K562 (cell line): Measurements from ENCODE around the gene COL16A1. TPM values are rescaled to one million over a fixed set of nuclear protein-coding genes. Genes with fewer than 3 reads are reported as not detected.

Experiments
- ASH1L ChIP-seq: fragments of 450-650 bp; IDR thresholded peaks from 2 replicates; pipeline ENCODE4 v1.6.1; 2018; ENCODE audit warnings: borderline replicate concordance, mild to moderate bottlenecking, low read depth; ENCODE audit not compliant: partially characterized antibody
- CBFA2T2 ChIP-seq: fragments of 450-650 bp; conservative IDR thresholded peaks from 2 replicates; pipeline ENCODE4 v1.6.1; 2017; ENCODE audit warnings: mild to moderate bottlenecking
- CEBPB ChIP-seq: fragments of 450-650 bp; IDR thresholded peaks from 2 replicates; pipeline ENCODE4 v1.6.1; 2016; ENCODE audit warnings: missing genetic modification characterization, missing compliant biosample characterization
- CEBPG ChIP-seq, 3 experiments: fragments of 200-800 bp in 1 of 3; sonication (Bioruptor generic) in 1 of 3; sonication (generic) in 1 of 3; formaldehyde crosslinking in 1 of 3; IDR thresholded peaks in 2 of 3; conservative IDR thresholded peaks in 1 of 3; 2 replicates each; pipeline versions ENCODE4 v1.6.1 to v1.8.0; 2016 to 2022; ENCODE audit warnings: missing compliant biosample characterization in 2 of 3, missing genetic modification characterization in 2 of 3, mild to moderate bottlenecking in 1 of 3, missing genetic modification reagents in 1 of 3
- FOSL1 ChIP-seq: fragments of 200-800 bp; sonication (Bioruptor generic); conservative IDR thresholded peaks from 2 replicates; pipeline ENCODE4 v1.6.1; 2016; ENCODE audit warnings: missing genetic modification characterization, missing compliant biosample characterization
- GTF2B ChIP-seq: IDR thresholded peaks from 2 replicates; pipeline ENCODE4 v1.6.1; 2011; ENCODE audit not compliant: insufficient read length; ENCODE audit errors: extremely low read depth
- HDAC1 ChIP-seq, 2 experiments: fragments of 450-650 bp; IDR thresholded peaks; 2 replicates each; pipeline ENCODE4 v1.6.1; 2016 to 2017; ENCODE audit warnings: inconsistent platforms in 1 of 2, mild to moderate bottlenecking in 1 of 2, moderate library complexity in 1 of 2
- HDAC3 ChIP-seq: fragments of 450-650 bp; IDR thresholded peaks from 2 replicates; pipeline ENCODE4 v1.6.1; 2018; ENCODE audit warnings: borderline replicate concordance, mild to moderate bottlenecking, moderate library complexity; ENCODE audit not compliant: partially characterized antibody
- JUNB ChIP-seq: fragments of 450-650 bp; formaldehyde crosslinking; conservative IDR thresholded peaks from 2 replicates; pipeline ENCODE4 v1.4.0; 2020; ENCODE audit warnings: mild to moderate bottlenecking
- POLR2G ChIP-seq: fragments of 200-400 bp; formaldehyde crosslinking; IDR thresholded peaks from 2 replicates; pipeline ENCODE4 v1.6.1; 2017; ENCODE audit warnings: low read depth, mild to moderate bottlenecking, antibody characterized with exemption, low read length, moderate library complexity
- PTTG1 ChIP-seq: fragments of 450-650 bp; IDR thresholded peaks from 2 replicates; pipeline ENCODE4 v1.6.1; 2016; ENCODE audit warnings: low read depth, mild to moderate bottlenecking, missing genetic modification characterization, missing compliant biosample characterization
- TBL1XR1 ChIP-seq, 2 experiments: IDR thresholded peaks; 2 replicates each; pipeline ENCODE4 v1.6.1; 2012; ENCODE audit warnings: improper control_type of control experiment in 2 of 2, low read length in 2 of 2, mild to moderate bottlenecking in 1 of 2
- ZNF318 ChIP-seq, 2 experiments: fragments of 450-650 bp; IDR thresholded peaks; 2 replicates each; pipeline ENCODE4 v1.6.1; 2016; ENCODE audit warnings: mild to moderate bottlenecking in 2 of 2, borderline replicate concordance in 1 of 2, low read depth in 1 of 2, moderate library complexity in 1 of 2
- polyA plus RNA-seq, 8 experiments: library from polyadenylated mRNA; depleted of rRNA in 4 of 8; stranded (reverse) in 5 of 8; unstranded in 3 of 8; fragments of >200 nt; fragmentation: Nextera tagmentation in 2 of 8; fragmentation: Illumina TruSeq in 1 of 8; extraction: Ambion mirVana in 2 of 8; extraction: Trizol in 1 of 8; gene quantifications; 2 replicates each; pipeline versions ENCODE4 v1.2.1 to v1.2.3, GENCODE V29; 2011 to 2014; ENCODE audit warnings: inconsistent platforms in 1 of 8, missing spikeins in 1 of 8
- total RNA-seq, 7 experiments: library from RNA; depleted of rRNA in 6 of 7; stranded (reverse); fragments of >200 nt in 6 of 7; fragmentation: Illumina TruSeq in 2 of 7; extraction: Trizol in 2 of 7; gene quantifications; 2 replicates each; pipeline versions ENCODE4 v1.2.1 to v1.2.3, GENCODE V29; 2011 to 2021; ENCODE audit warnings: low replicate concordance in 1 of 7
- TF ChIP-seq, protein P1 (sequence below): fragments of 250-450 bp; sonication (Bioruptor Pico); IDR thresholded peaks from 2 replicates; pipeline ENCODE4 v1.5.0; 2021; ENCODE audit warnings: mild to moderate bottlenecking, borderline replicate concordance

COL16A1 gene
- total and polyA plus RNA-seq, 9 of the 15 experiments (the other 6 are each of a cell fraction or from before 2014, with no cell fraction given) = 0.11 to 0.60 (median 0.11) TPM; not detected in 6

GRCh38 chr1:31701091-31701736, 2.6 kb downstream of the COL16A1 start (continued):
- TF ChIP-seq ZNF318 (IDR thresholded peaks at IDR 0.05; ENCODE audit: borderline replicate concordance in 1 of 2, low read depth in 1 of 2) = 0 out of 4 replicates have a peak, but pooled peaks of 1 of the 2 experiments have one; percentile 36
- TF ChIP-seq HDAC3 = no peak
- TF ChIP-seq POLR2G = no peak
- TF ChIP-seq TBL1XR1 (IDR thresholded peaks at IDR 0.05; ENCODE audit: low read length in 2 of 2) = 0 out of 4 replicates have a peak, but pooled peaks of 1 of the 2 experiments have one; percentile 25
- peak; percentile 98 for TF ChIP-seq FOSL1
- TF ChIP-seq CEBPG (CRISPR knock-in tag; IDR thresholded peaks at IDR 0.05) = peak; percentile 38; the same call in 1 of the 2 replicates
- peak in 1 of 2 experiments; percentile 81; a peak in 2 of 4 replicates for TF ChIP-seq CEBPG (tag; conservative IDR thresholded peaks at IDR 0.05 in 1 of 2, IDR thresholded peaks at IDR 0.05 in 1 of 2)
- peak; percentile 85 for TF ChIP-seq CEBPB
- TF ChIP-seq, protein P1, sequence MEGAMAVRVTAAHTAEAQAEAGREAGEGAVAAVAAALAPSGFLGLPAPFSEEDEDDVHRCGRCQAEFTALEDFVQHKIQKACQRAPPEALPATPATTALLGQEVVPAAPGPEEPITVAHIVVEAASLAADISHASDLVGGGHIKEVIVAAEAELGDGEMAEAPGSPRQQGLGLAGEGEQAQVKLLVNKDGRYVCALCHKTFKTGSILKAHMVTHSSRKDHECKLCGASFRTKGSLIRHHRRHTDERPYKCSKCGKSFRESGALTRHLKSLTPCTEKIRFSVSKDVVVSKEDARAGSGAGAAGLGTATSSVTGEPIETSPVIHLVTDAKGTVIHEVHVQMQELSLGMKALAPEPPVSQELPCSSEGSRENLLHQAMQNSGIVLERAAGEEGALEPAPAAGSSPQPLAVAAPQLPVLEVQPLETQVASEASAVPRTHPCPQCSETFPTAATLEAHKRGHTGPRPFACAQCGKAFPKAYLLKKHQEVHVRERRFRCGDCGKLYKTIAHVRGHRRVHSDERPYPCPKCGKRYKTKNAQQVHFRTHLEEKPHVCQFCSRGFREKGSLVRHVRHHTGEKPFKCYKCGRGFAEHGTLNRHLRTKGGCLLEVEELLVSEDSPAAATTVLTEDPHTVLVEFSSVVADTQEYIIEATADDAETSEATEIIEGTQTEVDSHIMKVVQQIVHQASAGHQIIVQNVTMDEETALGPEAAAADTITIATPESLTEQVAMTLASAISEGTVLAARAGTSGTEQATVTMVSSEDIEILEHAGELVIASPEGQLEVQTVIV = no peak
- peak; percentile 59 for TF ChIP-seq JUNB (CRISPR knock-in tag)
- TF ChIP-seq HDAC1 (IDR thresholded peaks at IDR 0.05) = peak in 1 of 2 experiments; percentile 61; a peak in 2 of 4 replicates
- TF ChIP-seq PTTG1 = no peak
- TF ChIP-seq ASH1L = no peak
- TF ChIP-seq CBFA2T2 = 0 out of 2 replicates have a peak, but pooled peaks have one; percentile 30
- TF ChIP-seq GTF2B = no peak
